GM19035 (cell line): Measurements from ENCODE around the gene SCLT1.

Source experiments
- ATAC-seq: cut with Tn5 transposase; IDR thresholded peaks from one replicate; pipeline ENCODE4 v1.9.1; 2021; ENCODE audit not compliant: unreplicated experiment

The SCLT1 gene

GRCh38 chr4:128961405-128961804, 131.9 kb downstream of the SCLT1 start:
- ATAC-seq = no peak

- ATAC-seq = no peak
Measured at GRCh38 chr4:128958194-128958593, 135.1 kb downstream of the SCLT1 start.

GRCh38 chr4:128957459-128957858, 135.9 kb downstream of the SCLT1 start:
- ATAC-seq = no peak

GRCh38 chr4:128955751-128956150, 137.6 kb downstream of the SCLT1 start:
- ATAC-seq = no peak

GRCh38 chr4:128954941-128955340, 138.4 kb downstream of the SCLT1 start:
- no peak for ATAC-seq

GRCh38 chr4:128951316-128951715, 142.0 kb downstream of the SCLT1 start:
- ATAC-seq = no peak

- no peak for ATAC-seq
Measured at GRCh38 chr4:128950796-128951195, 142.5 kb downstream of the SCLT1 start.

GRCh38 chr4:128946916-128947315, 146.4 kb downstream of the SCLT1 start:
- no peak for ATAC-seq

- no peak for ATAC-seq
Measured at GRCh38 chr4:128942607-128943006, 150.7 kb downstream of the SCLT1 start.

GRCh38 chr4:128940971-128941370, 152.4 kb downstream of the SCLT1 start:
- no peak for ATAC-seq

GRCh38 chr4:128930051-128930450, 163.3 kb downstream of the SCLT1 start:
- ATAC-seq = no peak

GRCh38 chr4:128924951-128925350, 168.4 kb downstream of the SCLT1 start:
- no peak for ATAC-seq

GRCh38 chr4:128921954-128922353, 171.4 kb downstream of the SCLT1 start:
- no peak for ATAC-seq

- peak; percentile 81 for ATAC-seq
Measured at GRCh38 chr4:128917781-128918180, 175.6 kb downstream of the SCLT1 start.

GRCh38 chr4:128916832-128917231, 176.5 kb downstream of the SCLT1 start:
- peak; percentile 65 for ATAC-seq

- no peak for ATAC-seq
Measured at GRCh38 chr4:128915544-128915943, 177.8 kb downstream of the SCLT1 start.

- no peak for ATAC-seq
Measured at GRCh38 chr4:128913228-128913627, 180.1 kb downstream of the SCLT1 start.

- ATAC-seq = no peak
Measured at GRCh38 chr4:128908735-128909134, 184.6 kb downstream of the SCLT1 start.

GRCh38 chr4:128907981-128908380, 185.4 kb downstream of the SCLT1 start:
- no peak for ATAC-seq

GRCh38 chr4:128906581-128906980, 186.8 kb downstream of the SCLT1 start:
- ATAC-seq = no peak

GRCh38 chr4:128904821-128905220, 188.5 kb downstream of the SCLT1 start:
- ATAC-seq = no peak

GRCh38 chr4:128880662-128881061, 212.7 kb downstream of the SCLT1 start:
- no peak for ATAC-seq

- ATAC-seq = no peak
Measured at GRCh38 chr4:128879971-128880370, 213.4 kb downstream of the SCLT1 start.

- ATAC-seq = no peak
Measured at GRCh38 chr4:128879283-128879682, 214.1 kb downstream of the SCLT1 start.
